CD4-positive, alpha-beta T cell treated with Interleukin-15 for 1 hour (primary cell): ENCODE measurements around the gene NDUFA5.
"Not testable (repeated sequence)": the region's sequence is repeated elsewhere in the genome, so short reads cannot be mapped to it uniquely, and the experiment has no call there.

Experiments
- DNase-seq: peaks from one replicate; pipeline ENCODE4 v3.0.0-alpha.2; 2020

Gene NDUFA5

GRCh38 chr7:123555484-123555883, 2.1 kb downstream of the NDUFA5 start:
- no peak for DNase-seq

GRCh38 chr7:123553159-123553558, 4.5 kb downstream of the NDUFA5 start:
- no peak for DNase-seq

GRCh38 chr7:123552641-123553040, 5.0 kb downstream of the NDUFA5 start:
- DNase-seq = no peak

DNA sequence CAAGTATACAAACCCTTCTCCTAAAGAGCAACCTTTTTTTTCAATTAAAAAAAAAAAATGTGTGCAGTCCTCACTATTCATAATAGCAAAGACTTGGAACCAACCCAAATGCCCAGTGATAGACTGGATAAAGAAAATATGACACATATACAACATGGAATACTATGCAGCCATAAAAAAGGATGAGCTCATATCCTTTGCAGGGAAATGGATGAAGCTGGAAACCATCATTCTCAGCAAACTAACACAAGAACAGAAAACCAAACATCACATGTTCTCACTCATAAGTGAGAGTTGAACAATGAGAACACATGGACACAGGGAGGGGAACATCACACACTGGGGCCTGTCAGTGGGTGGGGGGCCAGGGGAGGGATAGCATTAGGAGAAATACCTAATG, 5.5 kb downstream of the NDUFA5 start:
- DNase-seq = not testable (repeated sequence)

DNA sequence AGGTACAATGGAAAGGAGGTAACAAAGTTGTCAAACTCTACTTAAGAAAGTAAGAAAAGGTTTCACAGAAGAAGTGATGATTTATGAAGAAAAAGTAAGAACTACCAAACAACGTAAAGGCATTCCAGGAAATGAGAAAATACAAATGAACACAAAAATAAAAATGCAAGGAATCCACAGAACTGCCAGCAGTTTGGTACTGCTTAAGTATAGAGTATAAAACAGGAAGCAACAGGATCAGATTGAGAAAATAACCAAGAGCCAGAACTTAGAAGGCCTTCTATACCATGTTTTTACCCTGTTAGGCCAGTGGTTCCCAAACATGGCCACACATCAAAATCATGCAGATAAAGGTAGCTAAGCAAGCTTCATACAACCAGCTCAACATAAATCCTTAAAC, 9.2 kb downstream of the NDUFA5 start:
- no peak for DNase-seq

GRCh38 chr7:123539871-123540270, 17.7 kb downstream of the NDUFA5 start:
- no peak for DNase-seq

DNA sequence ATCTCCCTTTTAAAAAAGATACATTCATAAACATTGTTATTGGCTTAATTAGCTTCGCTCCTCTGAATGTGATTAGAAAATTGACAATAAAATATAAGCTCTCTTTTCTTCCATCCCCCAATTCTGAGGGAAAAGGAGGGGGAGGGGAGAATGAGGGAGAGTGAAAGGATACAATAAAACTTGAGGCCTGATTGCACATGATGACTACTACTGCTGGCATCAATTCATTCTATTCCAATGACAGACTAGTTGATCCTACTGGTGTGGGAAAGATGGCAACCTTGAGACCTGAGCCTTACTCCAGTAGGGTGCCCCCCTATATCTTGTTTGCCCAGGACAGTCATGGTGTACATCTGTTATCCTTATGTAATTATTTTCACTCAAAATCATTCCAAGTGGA, 18.7 kb downstream of the NDUFA5 start:
- no peak for DNase-seq

DNA sequence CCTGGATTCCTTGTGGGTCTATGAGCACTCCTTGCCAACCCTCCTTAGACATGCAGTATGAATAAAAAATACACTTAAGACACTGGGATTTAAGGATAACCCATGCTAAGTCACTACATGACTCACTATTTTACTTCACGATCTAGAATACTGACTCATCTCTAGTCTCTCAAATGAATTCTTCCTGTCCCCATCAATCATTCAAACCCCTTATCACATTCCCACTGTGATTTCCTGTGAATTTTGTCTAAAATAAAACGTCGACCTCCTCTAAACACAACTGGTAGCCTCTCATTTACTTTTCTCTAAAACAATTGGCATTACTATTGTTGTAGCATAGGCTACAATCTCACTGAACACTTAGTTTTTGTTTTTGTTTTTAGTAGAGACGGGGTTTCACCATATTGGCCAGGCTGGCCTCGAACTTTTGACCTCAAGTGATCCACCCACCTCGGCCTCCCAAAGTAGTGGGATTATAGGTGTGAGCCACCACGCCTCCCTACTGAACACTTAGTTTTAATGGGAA, 19.4 kb downstream of the NDUFA5 start:
- DNase-seq = no peak

DNA sequence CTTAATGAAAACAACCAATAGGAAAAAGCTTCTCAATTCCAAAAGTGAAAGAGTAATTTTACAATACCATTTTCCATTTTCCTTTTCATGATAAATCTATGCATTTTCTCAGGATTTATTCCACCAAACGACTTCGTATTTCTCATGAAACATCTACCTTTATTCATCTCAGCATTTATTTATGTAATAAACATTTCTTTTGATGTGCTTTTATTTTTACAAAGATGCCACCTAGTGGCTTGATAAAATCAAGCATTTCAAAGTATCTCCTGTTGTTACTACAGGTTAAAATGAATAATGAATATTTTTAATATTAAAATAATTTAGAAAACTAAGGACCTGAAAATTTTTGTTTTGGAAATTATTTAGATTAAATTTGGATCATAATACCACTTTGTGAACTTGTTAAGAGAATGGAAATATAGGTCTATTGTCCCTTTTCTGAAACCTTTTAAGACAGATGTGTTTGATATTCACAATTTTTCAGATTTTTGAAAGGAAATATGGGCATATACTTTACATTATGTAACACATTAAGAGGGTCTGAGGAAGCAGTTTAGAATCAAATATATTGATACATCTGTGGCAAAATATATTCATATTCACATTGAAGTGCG, 20.5 kb downstream of the NDUFA5 start:
- no peak for DNase-seq

GRCh38 chr7:123535517-123535916, 22.1 kb downstream of the NDUFA5 start:
- no peak for DNase-seq

- DNase-seq = peak; percentile 95
These were observed 23.0 kb downstream of the NDUFA5 start, which contains the start of gene IQUB for GRCh38 chr7:123534383-123535260. Gene IQUB (minus strand): TSS chr7:123534595. CDS start chr7:123512340, 22,255 bp downstream.

DNA sequence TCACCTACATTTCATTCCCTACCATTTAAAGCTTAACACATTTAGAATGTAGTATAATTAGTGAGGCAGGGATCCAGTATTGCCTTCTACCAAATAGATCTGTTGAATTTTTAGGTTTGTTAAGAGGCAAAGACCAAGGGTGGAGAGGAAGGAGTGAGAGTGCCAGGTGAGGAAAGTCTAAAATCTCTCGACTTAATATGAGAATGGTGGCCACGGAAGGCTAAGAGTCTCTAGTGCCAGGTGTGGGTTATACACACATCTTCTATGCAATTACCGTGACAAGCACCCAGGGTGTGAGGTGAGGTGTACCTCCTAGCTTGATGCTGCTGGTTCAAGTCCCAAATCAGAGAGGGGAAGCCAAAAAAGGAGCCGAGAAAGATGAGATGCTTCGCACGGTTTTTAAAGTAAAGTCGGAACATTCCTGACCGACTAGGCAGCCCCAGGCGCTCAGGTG, 23.7 kb downstream of the NDUFA5 start:
- peak; percentile 17 for DNase-seq

DNA sequence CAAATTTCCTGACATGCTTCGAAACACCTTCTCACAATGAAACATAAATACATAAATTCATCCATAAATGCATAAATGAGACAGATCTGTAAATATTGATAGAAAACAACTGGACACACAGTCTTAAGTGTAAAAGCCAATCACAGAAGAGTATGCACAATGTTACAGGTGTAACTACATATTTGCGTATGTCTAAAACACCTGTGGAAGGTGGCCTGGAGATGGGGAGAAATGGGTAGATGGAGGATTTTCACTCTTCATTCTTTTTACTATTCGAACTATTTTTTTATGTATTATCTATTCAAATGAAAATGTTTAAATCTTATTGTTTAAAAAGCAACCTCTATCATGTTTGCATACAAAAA, 24.1 kb downstream of the NDUFA5 start:
- no peak for DNase-seq

GRCh38 chr7:123532788-123533552, 24.6 kb downstream of the NDUFA5 start:
- DNase-seq = peak; percentile 34

- not testable (repeated sequence) for DNase-seq
These were observed 25.3 kb downstream of the NDUFA5 start for GRCh38 chr7:123532343-123532742.

DNA sequence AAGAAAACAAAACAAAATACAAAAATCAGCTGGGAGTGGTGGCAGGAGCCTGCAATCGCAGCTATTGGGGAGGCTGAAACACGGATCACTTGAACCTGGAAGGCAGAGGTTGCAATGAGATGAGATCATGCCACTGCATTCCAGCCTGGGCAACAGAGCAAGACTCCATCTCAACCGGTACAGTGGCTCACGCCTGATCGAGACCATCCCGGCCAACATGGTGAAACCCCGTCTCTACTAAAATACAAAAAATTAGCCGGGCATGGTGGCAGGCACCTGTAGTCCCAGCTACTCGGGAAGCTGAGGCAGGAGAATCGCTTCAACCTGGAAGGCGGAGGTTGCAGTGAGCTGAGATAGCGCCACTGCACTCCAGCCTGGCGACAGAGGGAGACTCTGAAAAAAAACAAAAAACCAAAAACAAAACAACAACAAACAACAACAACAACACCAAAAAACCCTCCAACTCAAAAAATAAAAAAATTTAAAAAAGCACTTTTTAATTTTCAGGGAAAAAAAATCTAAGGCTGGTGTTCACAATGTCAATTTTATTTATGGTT, 27.5 kb downstream of the NDUFA5 start:
- DNase-seq = not testable (repeated sequence)

GRCh38 chr7:123528265-123528664, 29.4 kb downstream of the NDUFA5 start:
- DNase-seq = no peak

- not testable (repeated sequence) for DNase-seq
These were observed 29.8 kb downstream of the NDUFA5 start for GRCh38 chr7:123527712-123528225.

DNA sequence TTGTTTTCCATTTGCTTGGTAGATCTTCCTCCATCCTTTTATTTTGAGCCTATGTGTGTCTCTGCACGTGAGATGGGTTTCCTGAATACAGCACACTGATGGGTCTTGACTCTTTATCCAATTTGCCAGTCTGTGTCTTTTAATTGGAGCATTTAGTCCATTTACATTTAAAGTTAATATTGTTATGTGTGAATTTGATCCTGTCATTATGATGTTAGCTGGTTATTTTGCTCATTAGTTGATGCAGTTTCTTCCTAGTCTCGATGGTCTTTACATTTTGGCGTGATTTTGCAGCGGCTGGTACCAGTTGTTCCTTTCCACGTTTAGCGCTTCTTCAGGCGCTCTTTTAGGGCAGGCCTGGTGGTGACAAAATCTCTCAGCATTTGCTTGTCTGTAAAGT, 31.1 kb downstream of the NDUFA5 start:
- DNase-seq = not testable (repeated sequence)

DNA sequence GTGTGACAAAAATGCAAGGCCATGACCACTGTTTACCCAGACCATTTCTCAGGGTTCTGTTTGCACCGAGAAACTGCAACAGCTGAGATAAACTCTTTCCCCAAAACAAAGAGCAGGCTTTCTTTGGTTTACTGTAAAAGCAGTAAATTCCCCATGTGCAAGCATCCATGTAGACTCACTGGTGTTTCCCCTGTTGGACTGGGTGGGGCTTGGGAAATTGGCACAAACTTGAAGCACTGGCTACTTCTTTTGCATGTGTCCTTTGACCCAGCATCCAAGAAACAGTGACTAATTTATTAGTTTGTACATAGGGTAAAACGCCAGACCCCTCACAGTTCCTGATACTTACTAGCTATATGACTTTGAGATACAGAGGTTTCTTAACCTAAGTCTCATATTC, 35.6 kb downstream of the NDUFA5 start:
- DNase-seq = no peak

- no peak for DNase-seq
These were observed 52.4 kb downstream of the NDUFA5 start for GRCh38 chr7:123505221-123505620.

GRCh38 chr7:123502201-123502600, 55.4 kb downstream of the NDUFA5 start:
- DNase-seq = no peak
